ENCODE measurements around the gene TSSK3.

TSSK3 gene

DNA sequence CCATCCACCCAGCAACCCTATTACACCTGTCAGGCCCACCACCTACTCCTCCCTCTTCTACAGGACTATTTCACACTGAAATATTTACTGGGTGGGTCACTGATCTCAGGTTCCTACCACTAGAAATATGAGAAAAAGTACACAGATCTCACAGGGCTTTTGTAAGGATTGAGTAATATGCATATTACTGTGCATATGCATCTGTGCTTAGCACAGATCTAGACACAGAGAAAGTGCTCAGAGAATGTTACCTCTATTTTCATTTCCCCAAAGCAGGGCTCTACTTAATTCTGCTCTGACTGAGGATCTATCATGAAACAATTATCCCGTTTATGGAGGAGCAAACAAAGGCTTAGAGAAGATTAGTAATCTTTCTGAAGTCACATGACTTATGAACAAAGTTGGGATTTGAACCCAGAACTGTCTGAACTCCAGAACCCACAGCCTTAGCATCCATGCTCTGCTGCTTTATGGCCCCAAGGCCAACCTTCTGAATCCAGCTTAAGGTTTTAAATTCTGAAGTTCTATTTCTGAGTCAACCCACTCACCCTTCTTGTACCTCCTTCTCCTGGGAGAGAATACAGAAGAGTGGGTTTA, 11.8 kb downstream of the TSSK3 start:
- no peak overlapping the region for H2BK15ac ChIP-seq (ENCODE audit: low read length)
- H3K23ac ChIP-seq (ENCODE audit: low read depth, low read length, poor library complexity), result no peak overlapping the region
- no peak overlapping the region for H2AFZ ChIP-seq (ENCODE audit: low read length)
- no peaks in the 10 kb centered on the region for H3K4me1 ChIP-seq (ENCODE audit: control insufficient read depth in 2 of 2, insufficient read depth in 1 of 2, low read depth in 1 of 2, low read length in 2 of 2)
- peaks cover 54 to 94% of the 10 kb centered on the region in 2 donors for H3K36me3 ChIP-seq (replicated peaks in 1 of 2; ENCODE audit: control insufficient read depth in 2 of 2, insufficient read depth in 2 of 2, low read length in 2 of 2)
- H4K8ac ChIP-seq (ENCODE audit: low read depth, low read length), result no peak overlapping the region
- H2BK5ac ChIP-seq (ENCODE audit: low read length), result no peak overlapping the region
- no peak overlapping the region for H2BK12ac ChIP-seq (ENCODE audit: low read length)
- H3K14ac ChIP-seq (ENCODE audit: low read length), result no peak overlapping the region
- no peak overlapping the region for H2AK5ac ChIP-seq (ENCODE audit: low read depth, low read length)
- no peaks in the 10 kb centered on the region for H3K9me3 ChIP-seq (replicated peaks in 1 of 2; ENCODE audit: control insufficient read depth in 2 of 2, insufficient read depth in 1 of 2, low read depth in 1 of 2, low read length in 2 of 2)
- no peak overlapping the region for H3K4ac ChIP-seq (ENCODE audit: low read length)
- no peak overlapping the region for H4K91ac ChIP-seq (ENCODE audit: low read depth, low read length, poor library complexity)
- no peaks in the 10 kb centered on the region for H3K79me1 ChIP-seq (ENCODE audit: low read depth, low read length)
- no CpG with 5 or more reads among the region's 1 CpG for WGBS, 2 donors (ENCODE audit: extremely low coverage in 2 of 2, insufficient read length in 2 of 2, insufficient replicate concordance in 1 of 2)
- H3K9ac ChIP-seq (ENCODE audit: low read depth, low read length, poor library complexity), result no peak overlapping the region
- H3K4me2 ChIP-seq (ENCODE audit: insufficient read depth, low read length, poor library complexity, severe bottlenecking), result no peak overlapping the region
- DNase-seq (ENCODE audit: low spot score), result no peak
- no peak overlapping the region for H2BK120ac ChIP-seq (ENCODE audit: low read depth, low read length)
- no peak overlapping the region for H3K18ac ChIP-seq (ENCODE audit: low read length)
- no peaks in the 10 kb centered on the region for H3K27me3 ChIP-seq (ENCODE audit: control insufficient read depth in 3 of 3, insufficient read depth in 3 of 3, low read depth in 1 of 3, low read length in 3 of 3)
- H3K4me3 ChIP-seq (ENCODE audit: low read length in 2 of 2), result no peak overlapping the region
- H3K27ac ChIP-seq (replicated peaks; ENCODE audit: low read length), result no peak overlapping the region

DNA sequence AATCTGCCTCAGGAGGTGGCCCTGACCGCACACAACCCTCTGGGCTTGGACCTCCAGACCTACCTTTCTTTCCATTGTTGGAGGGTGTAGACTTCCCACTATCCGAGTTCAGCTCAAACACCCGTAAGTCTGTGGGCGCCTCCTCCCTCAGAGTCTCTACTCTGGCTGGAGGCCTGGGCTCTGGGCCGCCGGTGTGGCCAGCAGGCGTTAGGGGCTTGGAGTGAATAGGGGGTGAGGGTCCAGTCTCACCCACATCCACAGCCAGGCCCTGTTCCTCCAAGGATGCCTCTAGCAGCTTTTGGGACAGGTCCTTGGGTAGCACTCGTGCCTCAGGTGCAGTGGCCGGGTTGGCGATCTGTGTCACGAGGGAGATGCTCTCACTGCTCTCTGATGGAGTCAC, 13.9 kb downstream of the TSSK3 start:
- Histone ChIP-seq H3K79me1 (ENCODE audit: low read depth, low read length) (no peaks in the 10 kb centered on the region), H3K9me3 (replicated peaks in 1 of 2; ENCODE audit: control insufficient read depth in 2 of 2, insufficient read depth in 1 of 2, low read depth in 1 of 2, low read length in 2 of 2) (no peaks in the 10 kb centered on the region), H3K4me2 (ENCODE audit: insufficient read depth, low read length, poor library complexity, severe bottlenecking) (no peak overlapping the region), H3K9ac (ENCODE audit: low read depth, low read length, poor library complexity) (no peak overlapping the region), H2AK5ac (ENCODE audit: low read depth, low read length) (no peak overlapping the region), H4K8ac (ENCODE audit: low read depth, low read length) (no peak overlapping the region), H3K4me1 (ENCODE audit: control insufficient read depth in 2 of 2, insufficient read depth in 1 of 2, low read depth in 1 of 2, low read length in 2 of 2) (peaks cover 2 to 7% of the 10 kb centered on the region in 2 donors), H2BK120ac (ENCODE audit: low read depth, low read length) (no peak overlapping the region), H2BK12ac (ENCODE audit: low read length) (no peak overlapping the region), H3K23ac (ENCODE audit: low read depth, low read length, poor library complexity) (no peak overlapping the region), H3K18ac (ENCODE audit: low read length) (no peak overlapping the region), H3K4ac (ENCODE audit: low read length) (no peak overlapping the region), H4K91ac (ENCODE audit: low read depth, low read length, poor library complexity) (no peak overlapping the region), H2BK15ac (ENCODE audit: low read length) (no peak overlapping the region), H2BK5ac (ENCODE audit: low read length) (no peak overlapping the region), H3K14ac (ENCODE audit: low read length) (no peak overlapping the region), H3K36me3 (replicated peaks in 1 of 2; ENCODE audit: control insufficient read depth in 2 of 2, insufficient read depth in 2 of 2, low read length in 2 of 2) (peaks cover 67 to 96% of the 10 kb centered on the region in 2 donors), H2AFZ (ENCODE audit: low read length) (no peak overlapping the region), H3K4me3 (ENCODE audit: low read length in 2 of 2) (no peak overlapping the region), H3K27me3 (ENCODE audit: control insufficient read depth in 3 of 3, insufficient read depth in 3 of 3, low read depth in 1 of 3, low read length in 3 of 3) (no peaks in the 10 kb centered on the region), H3K27ac (replicated peaks; ENCODE audit: low read length) (no peak overlapping the region)
- no peak for DNase-seq (ENCODE audit: low spot score)
- WGBS, 2 donors (ENCODE audit: extremely low coverage in 2 of 2, insufficient read length in 2 of 2, insufficient replicate concordance in 1 of 2), result no CpG with 5 or more reads among the region's 11 CpGs

DNA sequence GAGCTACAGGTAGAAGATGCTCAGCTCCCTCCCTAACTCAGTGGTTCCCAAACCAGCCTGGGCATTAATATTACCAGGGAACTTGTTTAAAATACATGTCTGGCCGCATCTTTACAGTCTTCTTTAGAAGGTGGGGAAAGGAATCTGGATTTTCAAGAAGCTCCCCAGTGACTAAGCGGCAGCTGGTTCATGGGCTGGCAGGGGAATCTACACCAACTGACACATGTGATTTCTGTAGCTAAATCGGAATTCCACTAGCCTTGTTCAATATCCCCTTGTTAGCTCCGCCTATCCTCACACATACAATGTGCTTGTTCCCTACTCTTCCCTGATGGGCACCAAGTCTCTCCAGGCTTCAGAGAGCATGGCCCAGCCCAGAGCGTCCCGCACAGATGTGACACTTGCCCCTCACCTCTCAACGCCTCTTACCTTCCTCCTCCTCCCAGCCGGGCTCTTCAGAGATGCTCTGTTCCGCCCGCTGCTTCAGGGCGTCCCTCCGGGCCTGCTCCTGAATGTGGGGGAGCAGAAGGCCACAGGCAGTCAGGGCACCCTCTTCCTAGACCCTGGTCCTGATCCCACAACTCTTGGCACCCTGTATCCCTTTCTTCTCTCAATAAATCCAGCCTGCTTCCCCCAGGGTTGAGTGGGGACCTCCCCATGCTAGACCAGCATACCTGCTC, 15.3 kb downstream of the TSSK3 start:
- Histone ChIP-seq H3K4me2 (ENCODE audit: insufficient read depth, low read length, poor library complexity, severe bottlenecking) (no peak overlapping the region), H3K9ac (ENCODE audit: low read depth, low read length, poor library complexity) (no peak overlapping the region), H2BK5ac (ENCODE audit: low read length) (no peak overlapping the region), H3K36me3 (replicated peaks in 1 of 2; ENCODE audit: control insufficient read depth in 2 of 2, insufficient read depth in 2 of 2, low read length in 2 of 2) (peaks cover 63 to 98% of the 10 kb centered on the region in 2 donors), H2BK12ac (ENCODE audit: low read length) (no peak overlapping the region), H3K4me1 (ENCODE audit: control insufficient read depth in 2 of 2, insufficient read depth in 1 of 2, low read depth in 1 of 2, low read length in 2 of 2) (peaks cover 2 to 7% of the 10 kb centered on the region in 2 donors), H3K79me1 (ENCODE audit: low read depth, low read length) (no peaks in the 10 kb centered on the region), H2BK15ac (ENCODE audit: low read length) (no peak overlapping the region), H3K18ac (ENCODE audit: low read length) (no peak overlapping the region), H2AFZ (ENCODE audit: low read length) (no peak overlapping the region), H3K9me3 (replicated peaks in 1 of 2; ENCODE audit: control insufficient read depth in 2 of 2, insufficient read depth in 1 of 2, low read depth in 1 of 2, low read length in 2 of 2) (no peaks in the 10 kb centered on the region), H2BK120ac (ENCODE audit: low read depth, low read length) (no peak overlapping the region), H3K23ac (ENCODE audit: low read depth, low read length, poor library complexity) (no peak overlapping the region), H4K8ac (ENCODE audit: low read depth, low read length) (no peak overlapping the region), H3K14ac (ENCODE audit: low read length) (no peak overlapping the region), H3K27ac (replicated peaks; ENCODE audit: low read length) (no peak overlapping the region), H2AK5ac (ENCODE audit: low read depth, low read length) (no peak overlapping the region), H4K91ac (ENCODE audit: low read depth, low read length, poor library complexity) (no peak overlapping the region), H3K4ac (ENCODE audit: low read length) (no peak overlapping the region), H3K27me3 (ENCODE audit: control insufficient read depth in 3 of 3, insufficient read depth in 3 of 3, low read depth in 1 of 3, low read length in 3 of 3) (no peaks in the 10 kb centered on the region), H3K4me3 (ENCODE audit: low read length in 2 of 2) (no peak overlapping the region)
- WGBS, 2 donors (ENCODE audit: extremely low coverage in 2 of 2, insufficient read length in 2 of 2, insufficient replicate concordance in 1 of 2), result no CpG with 5 or more reads among the region's 12 CpGs
- no peak for DNase-seq (ENCODE audit: low spot score)

DNA sequence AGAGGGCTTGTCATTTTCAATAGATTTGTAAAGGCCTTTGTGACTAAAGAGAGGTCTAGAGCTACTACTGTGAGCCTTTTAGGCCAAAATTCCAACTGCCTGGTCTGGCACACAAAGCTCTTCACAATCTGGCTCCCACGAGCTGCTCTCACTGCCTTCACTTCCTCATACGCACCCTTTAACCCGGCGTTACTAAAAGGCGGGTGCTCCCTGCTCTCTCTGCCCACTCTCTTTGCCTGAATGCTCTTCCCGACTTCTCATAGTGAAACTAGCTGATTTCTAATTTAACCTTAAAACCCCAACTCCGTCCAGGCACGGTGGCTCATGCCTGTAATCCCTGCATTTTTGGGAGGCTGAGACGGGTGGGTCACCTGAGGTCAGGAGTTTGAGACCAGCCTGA, 17.7 kb downstream of the TSSK3 start:
- Histone ChIP-seq H3K36me3 (replicated peaks in 1 of 2; ENCODE audit: control insufficient read depth in 2 of 2, insufficient read depth in 2 of 2, low read length in 2 of 2) (peaks cover 60 to 98% of the 10 kb centered on the region in 2 donors), H2AK5ac (ENCODE audit: low read depth, low read length) (no peak overlapping the region), H3K14ac (ENCODE audit: low read length) (no peak overlapping the region), H3K9ac (ENCODE audit: low read depth, low read length, poor library complexity) (no peak overlapping the region), H3K9me3 (replicated peaks in 1 of 2; ENCODE audit: control insufficient read depth in 2 of 2, insufficient read depth in 1 of 2, low read depth in 1 of 2, low read length in 2 of 2) (no peaks in the 10 kb centered on the region), H3K4me2 (ENCODE audit: insufficient read depth, low read length, poor library complexity, severe bottlenecking) (no peak overlapping the region), H4K8ac (ENCODE audit: low read depth, low read length) (no peak overlapping the region), H3K4ac (ENCODE audit: low read length) (no peak overlapping the region), H3K27me3 (ENCODE audit: control insufficient read depth in 3 of 3, insufficient read depth in 3 of 3, low read depth in 1 of 3, low read length in 3 of 3) (no peaks in the 10 kb centered on the region), H3K4me3 (ENCODE audit: low read length in 2 of 2) (no peak overlapping the region), H3K18ac (ENCODE audit: low read length) (no peak overlapping the region), H4K91ac (ENCODE audit: low read depth, low read length, poor library complexity) (no peak overlapping the region), H3K27ac (replicated peaks; ENCODE audit: low read length) (peak overlapping the region; percentile 3), H3K79me1 (ENCODE audit: low read depth, low read length) (no peaks in the 10 kb centered on the region), H2BK5ac (ENCODE audit: low read length) (no peak overlapping the region), H2BK12ac (ENCODE audit: low read length) (no peak overlapping the region), H3K23ac (ENCODE audit: low read depth, low read length, poor library complexity) (no peak overlapping the region), H2AFZ (ENCODE audit: low read length) (no peak overlapping the region), H2BK15ac (ENCODE audit: low read length) (no peak overlapping the region), H2BK120ac (ENCODE audit: low read depth, low read length) (no peak overlapping the region), H3K4me1 (ENCODE audit: control insufficient read depth in 2 of 2, insufficient read depth in 1 of 2, low read depth in 1 of 2, low read length in 2 of 2) (peaks cover 2 to 7% of the 10 kb centered on the region in 2 donors)
- no peak for DNase-seq (ENCODE audit: low spot score)
- WGBS, 2 donors (ENCODE audit: extremely low coverage in 2 of 2, insufficient read length in 2 of 2, insufficient replicate concordance in 1 of 2), result no CpG with 5 or more reads among the region's 9 CpGs

Measured in neuronal stem cell (in vitro differentiated cells).